ENCODE results near the gene VPS9D1. TPM values are rescaled to one million over a fixed set of nuclear protein-coding genes. Genes with fewer than 3 reads are reported as not detected.
A peak's percentile ranks its signal among the peaks of the same experiment; 100 is the strongest.
"Not testable (repeated sequence)": the region's sequence is repeated elsewhere in the genome, so short reads cannot be mapped to it uniquely, and the experiment has no call there.

VPS9D1 gene
- total RNA-seq, 6 experiments from 2014 or later, result 5.6 to 12.4 (median 9.4) TPM

- peak; percentile 91 for TF ChIP-seq POLR2A (IDR thresholded peaks at IDR 0.05)
- TF ChIP-seq, protein P1, sequence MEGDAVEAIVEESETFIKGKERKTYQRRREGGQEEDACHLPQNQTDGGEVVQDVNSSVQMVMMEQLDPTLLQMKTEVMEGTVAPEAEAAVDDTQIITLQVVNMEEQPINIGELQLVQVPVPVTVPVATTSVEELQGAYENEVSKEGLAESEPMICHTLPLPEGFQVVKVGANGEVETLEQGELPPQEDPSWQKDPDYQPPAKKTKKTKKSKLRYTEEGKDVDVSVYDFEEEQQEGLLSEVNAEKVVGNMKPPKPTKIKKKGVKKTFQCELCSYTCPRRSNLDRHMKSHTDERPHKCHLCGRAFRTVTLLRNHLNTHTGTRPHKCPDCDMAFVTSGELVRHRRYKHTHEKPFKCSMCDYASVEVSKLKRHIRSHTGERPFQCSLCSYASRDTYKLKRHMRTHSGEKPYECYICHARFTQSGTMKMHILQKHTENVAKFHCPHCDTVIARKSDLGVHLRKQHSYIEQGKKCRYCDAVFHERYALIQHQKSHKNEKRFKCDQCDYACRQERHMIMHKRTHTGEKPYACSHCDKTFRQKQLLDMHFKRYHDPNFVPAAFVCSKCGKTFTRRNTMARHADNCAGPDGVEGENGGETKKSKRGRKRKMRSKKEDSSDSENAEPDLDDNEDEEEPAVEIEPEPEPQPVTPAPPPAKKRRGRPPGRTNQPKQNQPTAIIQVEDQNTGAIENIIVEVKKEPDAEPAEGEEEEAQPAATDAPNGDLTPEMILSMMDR (IDR thresholded peaks at IDR 0.05), result no peak
- ATAC-seq (peak; percentile 68 to 82 (median 77)), DNase-seq (peak; percentile 97)
- intact Hi-C loops (cut with DNase I), result loop anchor here (10.0 kb wide), 2 partner anchors 93 to 173 kb away; partner anchors contain the start of gene TCF25 (in 1 of the 2)
- peak within 1 kb of the TSS; percentile 74 to 80 (median 79) for H3K27ac ChIP-seq
- H3K36me3 ChIP-seq, result peaks cover 0 to 3% (median 0%) of the 10 kb centered on the region in 4 donors
- H3K9me3 ChIP-seq, result no peaks in the 10 kb centered on the region
- peak within 1 kb of the TSS; percentile 65 to 74 (median 69) for H3K4me3 ChIP-seq
- no peaks in the 10 kb centered on the region for H3K27me3 ChIP-seq
- WGBS (ENCODE audit: insufficient coverage, low coverage, low lambda C conversion rate, missing lambda C conversion rate), result 1% methylated on average over 17 of the region's 97 CpGs
- H3K4me1 ChIP-seq, result peaks cover 0 to 19% (median 7%) of the 10 kb centered on the region in 4 donors
Observed at GRCh38 chr16:89701425-89702406, 19.0 kb downstream of the VPS9D1 start, which contains the start of gene SPATA2L. Gene SPATA2L (minus strand): TSS chr16:89701705. CDS start chr16:89701232, 473 bp downstream.

- peaks cover 0 to 3% (median 0%) of the 10 kb centered on the region in 4 donors for H3K36me3 ChIP-seq
- no peaks in the 10 kb centered on the region for H3K27me3 ChIP-seq
- peak overlapping the region; percentile 74 to 80 (median 79) for H3K27ac ChIP-seq
- H3K4me1 ChIP-seq, result peaks cover 0 to 19% (median 7%) of the 10 kb centered on the region in 4 donors
- DNase-seq (peak; percentile 77 to 81 (median 80)), ATAC-seq (peak; percentile 33 to 53 (median 45))
- WGBS (ENCODE audit: insufficient coverage, low coverage, low lambda C conversion rate, missing lambda C conversion rate), result no CpG with 5 or more reads among the region's 78 CpGs
- H3K4me3 ChIP-seq, result peak overlapping the region; percentile 65 to 74 (median 69)
- no peaks in the 10 kb centered on the region for H3K9me3 ChIP-seq
- intact Hi-C loops (cut with DNase I), result loop anchor here (10.0 kb wide), 2 partner anchors 94 to 174 kb away; partner anchors contain the start of gene TCF25 (in 1 of the 2)
- TF ChIP-seq, protein P1 (IDR thresholded peaks at IDR 0.05), result peak in 3 of 4 donors; percentile 15 to 33 (median 20)
- no peak for TF ChIP-seq POLR2A (IDR thresholded peaks at IDR 0.05)
Observed at GRCh38 chr16:89700649-89701424, 19.9 kb downstream of the VPS9D1 start.

DNA sequence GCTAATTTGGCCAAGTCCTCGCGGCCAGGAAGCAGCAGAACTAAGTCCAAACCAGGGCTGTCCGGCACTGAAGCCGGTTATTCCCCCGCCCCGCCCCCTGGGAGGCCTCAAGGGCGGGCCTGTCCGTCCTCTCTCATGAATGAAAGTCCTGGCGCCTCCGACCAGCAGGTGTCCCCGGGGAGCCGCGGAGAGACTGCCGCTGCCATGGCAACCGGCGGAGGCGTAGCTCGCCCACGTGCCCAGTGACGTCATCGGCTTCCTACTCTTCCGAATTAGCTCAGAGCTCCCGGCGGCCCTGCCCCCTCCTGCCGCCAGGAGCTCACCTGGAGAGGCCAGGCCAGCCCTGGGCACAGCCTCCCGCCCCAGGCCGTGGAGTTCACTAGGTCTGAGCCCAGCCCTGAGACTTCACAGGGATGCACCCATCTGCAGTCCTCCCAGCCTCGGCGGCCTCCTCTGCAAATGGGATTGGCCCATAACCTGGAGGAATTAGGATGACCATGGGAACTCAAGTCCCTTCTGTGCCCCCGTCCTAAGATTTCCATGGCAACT lies 20.5 kb downstream of the VPS9D1 start:
- H3K4me1 ChIP-seq, result peaks cover 0 to 19% (median 7%) of the 10 kb centered on the region in 4 donors
- H3K27me3 ChIP-seq, result no peaks in the 10 kb centered on the region
- peaks cover 0 to 3% (median 1%) of the 10 kb centered on the region in 4 donors for H3K36me3 ChIP-seq
- DNase-seq (peak; percentile 100), ATAC-seq (peak; percentile 76 to 83 (median 80))
- peak overlapping the region; percentile 65 to 74 (median 69) for H3K4me3 ChIP-seq
- peak; percentile 52 for TF ChIP-seq POLR2A (IDR thresholded peaks at IDR 0.05)
- TF ChIP-seq, protein P1 (IDR thresholded peaks at IDR 0.05), result peak; percentile 84 to 90 (median 88)
- intact Hi-C loops (cut with DNase I), result loop anchor here (10.0 kb wide), 2 partner anchors 95 to 175 kb away; partner anchors contain the start of gene TCF25 (in 1 of the 2)
- no peaks in the 10 kb centered on the region for H3K9me3 ChIP-seq
- 0% methylated on average over 3 of the region's 30 CpGs for WGBS (ENCODE audit: insufficient coverage, low coverage, low lambda C conversion rate, missing lambda C conversion rate)
- peak overlapping the region; percentile 74 to 80 (median 79) for H3K27ac ChIP-seq

DNA sequence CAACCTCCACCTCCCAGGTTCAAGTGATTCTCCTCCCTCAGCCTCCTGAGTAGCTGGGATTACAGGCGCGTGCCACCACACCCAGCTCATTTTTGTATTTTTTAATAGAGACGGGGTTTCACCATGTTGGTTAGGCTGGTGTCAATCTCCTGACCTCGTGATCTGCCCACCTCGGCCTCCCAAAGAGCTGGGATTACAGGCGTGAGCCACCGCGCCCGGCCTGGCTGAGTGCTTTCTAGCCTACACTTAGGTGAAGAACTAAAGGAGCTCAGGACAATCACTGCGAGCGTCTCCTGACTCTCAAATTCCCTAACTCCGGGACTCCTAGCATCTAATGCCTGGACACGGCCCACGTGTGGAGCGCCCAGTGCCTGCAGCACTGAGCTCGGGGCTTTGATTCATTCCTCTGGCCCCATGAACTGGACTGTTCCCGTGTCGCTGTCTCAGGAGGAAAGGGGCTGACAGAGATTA lies 21.0 kb downstream of the VPS9D1 start:
- not testable (repeated sequence) for H3K9me3 ChIP-seq, H3K4me3 ChIP-seq, H3K27me3 ChIP-seq, ATAC-seq, DNase-seq, H3K36me3 ChIP-seq
- intact Hi-C loops (cut with DNase I), result loop anchor here (10.0 kb wide), 2 partner anchors 95 to 175 kb away; partner anchors contain the start of gene TCF25 (in 1 of the 2)
- 27% methylated on average over 18 of the region's 18 CpGs for WGBS (ENCODE audit: insufficient coverage, low coverage, low lambda C conversion rate, missing lambda C conversion rate)
- Histone ChIP-seq H3K4me1 (peaks cover 0 to 19% (median 7%) of the 10 kb centered on the region in 4 donors), H3K27ac (peak overlapping the region; percentile 45 to 81 (median 76))

- H3K4me3 ChIP-seq; DNase-seq; H3K27ac ChIP-seq; intact Hi-C loops (cut with DNase I); ATAC-seq; H3K9me3 ChIP-seq; H3K27me3 ChIP-seq: not testable (repeated sequence)
- whole genome bisulfite sequencing (ENCODE audit: insufficient coverage, low coverage, low lambda C conversion rate, missing lambda C conversion rate), result 83% methylated on average over 10 of the region's 14 CpGs
- H3K36me3 ChIP-seq, result peaks cover 0 to 15% (median 1%) of the 10 kb centered on the region in 4 donors
- peaks cover 0 to 19% (median 7%) of the 10 kb centered on the region in 4 donors for H3K4me1 ChIP-seq
Observed at GRCh38 chr16:89698717-89699116, 22.0 kb downstream of the VPS9D1 start.
